GM12864 (cell line): ENCODE results near the gene C1QC.

Experiments used
- DNase-seq: peaks from one replicate; pipeline ENCODE4 v3.0.0-alpha.2; 2011; ENCODE audit warnings: low read depth
- H3K4me3 ChIP-seq: 2 replicates; pipeline ENCODE4 v1.5.1; 2011; ENCODE audit warnings: mild to moderate bottlenecking, low read depth, low read length, control low read depth
- CTCF ChIP-seq: IDR thresholded peaks from 2 replicates; pipeline ENCODE4 v1.5.1; 2011; ENCODE audit warnings: low read depth, mild to moderate bottlenecking, moderate library complexity, low read length, control low read depth, inconsistent platforms; ENCODE audit errors: missing control alignments

The C1QC gene

DNA sequence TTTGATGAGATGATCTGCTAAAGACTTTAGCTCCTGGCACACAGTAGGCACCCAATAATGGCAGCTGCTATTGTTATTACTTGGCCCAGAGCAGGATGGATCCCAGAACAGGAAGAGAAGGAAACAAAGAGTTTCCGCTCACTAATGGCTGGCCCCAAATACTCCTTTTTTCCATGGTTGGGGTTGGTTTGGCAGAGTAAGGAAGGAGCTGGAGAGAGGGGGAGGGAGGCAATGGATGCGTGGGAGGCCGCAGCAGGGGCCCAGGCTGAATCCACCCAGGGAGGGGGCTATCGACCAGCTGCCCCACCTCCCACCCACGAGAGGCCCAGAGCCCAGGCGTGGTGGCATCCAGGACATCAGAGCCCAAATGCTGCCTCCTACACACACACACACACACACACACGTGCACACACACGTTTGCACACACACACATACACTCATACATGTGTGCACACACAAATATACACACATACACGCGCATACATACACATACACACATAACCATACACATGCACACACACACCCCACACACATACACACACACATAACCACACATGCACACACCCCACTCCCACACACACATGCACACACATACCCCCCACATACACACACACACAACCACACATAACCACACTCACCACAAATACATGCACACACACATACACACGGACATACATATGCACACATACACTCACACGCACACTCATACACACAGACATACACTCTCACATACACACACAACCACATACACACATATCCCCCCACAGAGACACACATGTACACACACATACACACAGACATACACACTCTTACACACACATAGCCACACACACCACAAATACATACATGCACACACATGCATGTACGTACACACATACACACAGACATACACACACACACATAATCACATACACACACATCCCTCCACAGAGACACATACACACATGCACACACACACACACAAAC lies 34.8 kb downstream of the C1QC start:
- no peak for DNase-seq
- no peak overlapping the region for H3K4me3 ChIP-seq
- TF ChIP-seq CTCF = no peak

- no peak for TF ChIP-seq CTCF
- no peak overlapping the region for H3K4me3 ChIP-seq
- no peak for DNase-seq
Measured at GRCh38 chr1:22680726-22681125, 37.3 kb downstream of the C1QC start.

- DNase-seq = no peak
- H3K4me3 ChIP-seq = no peak overlapping the region
- TF ChIP-seq CTCF = no peak
Measured at GRCh38 chr1:22681556-22682276, 38.3 kb downstream of the C1QC start.

- no peak for DNase-seq
- TF ChIP-seq CTCF = no peak
- no peak overlapping the region for H3K4me3 ChIP-seq
Measured at GRCh38 chr1:22683547-22683946, 40.1 kb downstream of the C1QC start.

DNA sequence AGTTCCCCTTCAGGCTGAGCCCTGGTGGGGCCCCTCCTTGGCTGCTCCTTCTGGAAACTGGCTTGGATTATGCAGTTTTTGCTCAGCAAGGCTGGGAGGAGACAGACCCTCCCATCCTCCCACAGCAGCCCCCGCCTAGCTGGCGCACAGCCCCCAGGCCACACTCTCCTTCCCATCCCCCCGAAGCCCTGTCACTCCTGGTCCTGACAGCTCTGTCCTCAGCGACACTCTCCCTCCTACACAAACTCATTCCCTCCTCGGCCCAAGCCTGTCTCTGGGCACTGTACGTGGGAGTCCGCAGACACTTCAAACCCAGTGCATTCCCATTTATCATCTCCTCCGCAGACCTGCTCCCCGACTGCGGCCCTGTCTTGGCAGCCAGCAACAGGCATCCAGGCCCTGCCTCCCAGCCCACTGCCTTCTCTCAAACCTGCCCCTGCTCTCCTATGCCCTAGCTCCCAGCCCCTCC lies 42.2 kb downstream of the C1QC start:
- no peak for TF ChIP-seq CTCF
- no peak for DNase-seq
- H3K4me3 ChIP-seq = no peak overlapping the region

DNA sequence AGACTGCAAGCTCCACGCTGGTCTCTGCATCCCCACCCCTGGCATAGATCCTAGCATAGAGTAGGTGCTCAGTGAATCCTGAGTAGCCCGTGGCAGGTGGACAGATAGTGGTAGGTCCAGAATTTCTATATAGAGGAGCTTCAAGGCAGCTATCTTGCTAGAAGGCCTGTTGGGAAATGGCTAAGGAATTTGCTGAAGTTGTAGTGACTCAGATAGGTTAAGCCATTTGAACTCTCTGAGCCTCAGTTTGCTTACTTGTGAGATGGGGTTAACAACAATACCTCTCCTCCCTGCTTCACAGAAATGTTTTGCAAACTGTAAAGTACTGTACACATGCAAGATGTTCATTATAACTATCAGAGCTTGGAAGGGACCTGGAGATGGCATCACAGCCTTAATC lies 43.8 kb downstream of the C1QC start:
- no peak for TF ChIP-seq CTCF
- no peak overlapping the region for H3K4me3 ChIP-seq
- DNase-seq = no peak
